Measurements from ENCODE around the gene PACSIN2.

DNA sequence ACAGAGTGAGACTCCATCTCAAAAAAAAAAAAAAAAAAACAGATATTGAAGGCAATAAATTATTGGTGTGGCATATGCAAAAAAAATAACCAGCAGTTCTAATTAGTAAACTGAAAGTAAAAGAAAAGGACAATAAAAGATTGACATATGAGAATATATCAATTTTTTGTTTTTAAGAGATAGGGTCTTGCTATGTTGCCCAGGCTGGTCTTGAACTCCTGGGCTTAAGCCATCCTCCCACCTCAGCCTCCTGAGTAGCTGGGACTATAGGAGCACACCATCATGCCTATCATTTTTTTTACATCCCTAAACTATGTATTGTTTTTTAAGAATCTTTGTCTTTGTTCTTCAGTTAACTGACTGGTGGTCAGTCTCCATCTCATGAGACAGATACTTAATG lies 31.5 kb downstream of the PACSIN2 start:
- TF ChIP-seq, protein P1, sequence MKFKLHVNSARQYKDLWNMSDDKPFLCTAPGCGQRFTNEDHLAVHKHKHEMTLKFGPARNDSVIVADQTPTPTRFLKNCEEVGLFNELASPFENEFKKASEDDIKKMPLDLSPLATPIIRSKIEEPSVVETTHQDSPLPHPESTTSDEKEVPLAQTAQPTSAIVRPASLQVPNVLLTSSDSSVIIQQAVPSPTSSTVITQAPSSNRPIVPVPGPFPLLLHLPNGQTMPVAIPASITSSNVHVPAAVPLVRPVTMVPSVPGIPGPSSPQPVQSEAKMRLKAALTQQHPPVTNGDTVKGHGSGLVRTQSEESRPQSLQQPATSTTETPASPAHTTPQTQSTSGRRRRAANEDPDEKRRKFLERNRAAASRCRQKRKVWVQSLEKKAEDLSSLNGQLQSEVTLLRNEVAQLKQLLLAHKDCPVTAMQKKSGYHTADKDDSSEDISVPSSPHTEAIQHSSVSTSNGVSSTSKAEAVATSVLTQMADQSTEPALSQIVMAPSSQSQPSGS (CRISPR knock-in tag; IDR thresholded peaks at IDR 0.05; ENCODE audit: borderline replicate concordance, low read depth): no peak
- TF ChIP-seq CTCF (IDR thresholded peaks at IDR 0.05) (no peak), IRF2 (CRISPR knock-in tag; IDR thresholded peaks at IDR 0.05; ENCODE audit: borderline replicate concordance, low read depth) (no peak), PRDM15 (CRISPR knock-in tag; IDR thresholded peaks at IDR 0.05) (no peak)
